Skeletal muscle satellite cell (primary cell): ENCODE results near the gene ADGRG3. TPM values are rescaled to one million over a fixed set of nuclear protein-coding genes. Genes with fewer than 3 reads are reported as not detected.

Experiments used
- H3K27me3 ChIP-seq: 2 replicates; pipeline ENCODE4 v1.7.0; 2013; ENCODE audit warnings: low read length; ENCODE audit not compliant: control insufficient read depth, insufficient read depth
- H3K36me3 ChIP-seq: 2 replicates; pipeline ENCODE4 v1.7.0; 2013; ENCODE audit warnings: mild to moderate bottlenecking, control low read depth, low read length; ENCODE audit not compliant: insufficient read depth
- H3K4me1 ChIP-seq: 2 replicates; pipeline ENCODE4 v1.7.0; 2013; ENCODE audit warnings: low read length; ENCODE audit not compliant: control insufficient read depth, insufficient read depth
- H3K4me2 ChIP-seq: 2 replicates; pipeline ENCODE4 v1.7.0; 2013; ENCODE audit warnings: mild to moderate bottlenecking, low read length
- H3K4me3 ChIP-seq: 2 replicates; pipeline ENCODE4 v1.7.0; 2013; ENCODE audit warnings: low read length
- H3K9ac ChIP-seq: 2 replicates; pipeline ENCODE4 v1.7.0; 2013; ENCODE audit warnings: mild to moderate bottlenecking, low read depth, low read length, moderate library complexity
- H3K9me3 ChIP-seq: replicated peaks from 2 replicates; pipeline ENCODE4 v1.7.0; 2013; ENCODE audit warnings: mild to moderate bottlenecking, control low read depth, low read length
- total RNA-seq: library from RNA; depleted of rRNA; stranded (reverse); fragments of >200 nt; gene quantifications from 2 replicates; pipeline ENCODE4 v1.2.3, GENCODE V29; 2012; rRNA removed

ADGRG3 gene, protein sequence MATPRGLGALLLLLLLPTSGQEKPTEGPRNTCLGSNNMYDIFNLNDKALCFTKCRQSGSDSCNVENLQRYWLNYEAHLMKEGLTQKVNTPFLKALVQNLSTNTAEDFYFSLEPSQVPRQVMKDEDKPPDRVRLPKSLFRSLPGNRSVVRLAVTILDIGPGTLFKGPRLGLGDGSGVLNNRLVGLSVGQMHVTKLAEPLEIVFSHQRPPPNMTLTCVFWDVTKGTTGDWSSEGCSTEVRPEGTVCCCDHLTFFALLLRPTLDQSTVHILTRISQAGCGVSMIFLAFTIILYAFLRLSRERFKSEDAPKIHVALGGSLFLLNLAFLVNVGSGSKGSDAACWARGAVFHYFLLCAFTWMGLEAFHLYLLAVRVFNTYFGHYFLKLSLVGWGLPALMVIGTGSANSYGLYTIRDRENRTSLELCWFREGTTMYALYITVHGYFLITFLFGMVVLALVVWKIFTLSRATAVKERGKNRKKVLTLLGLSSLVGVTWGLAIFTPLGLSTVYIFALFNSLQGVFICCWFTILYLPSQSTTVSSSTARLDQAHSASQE
- not detected in 2 replicates for total RNA-seq

DNA sequence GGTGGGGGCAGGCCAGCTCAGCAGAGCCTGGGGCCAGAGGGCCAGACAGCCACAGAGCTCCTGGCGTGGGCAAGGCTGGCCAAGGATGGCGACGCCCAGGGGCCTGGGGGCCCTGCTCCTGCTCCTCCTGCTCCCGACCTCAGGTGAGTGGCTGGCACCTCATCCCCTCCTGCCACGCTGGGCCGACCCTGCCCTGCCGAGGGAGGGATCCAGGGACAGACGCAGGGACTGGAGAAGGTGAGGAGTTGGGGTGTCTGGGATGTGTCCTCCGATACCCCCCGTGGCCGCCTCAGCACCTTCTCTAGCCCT lies at the start of gene ADGRG3:
TSS of gene ADGRG3 (plus strand) at position 44 of the 309 bp plus-strand sequence. CDS start at position 86, 42 bp downstream.
- Histone ChIP-seq H3K4me2 (no peak within 1 kb of the TSS), H3K4me3 (no peak within 1 kb of the TSS), H3K9me3 (no peaks in the 10 kb centered on the region), H3K9ac (no peak within 1 kb of the TSS), H3K27me3 (peaks cover 45% of the 10 kb centered on the region), H3K36me3 (no peaks in the 10 kb centered on the region), H3K4me1 (peaks cover 5% of the 10 kb centered on the region)

DNA sequence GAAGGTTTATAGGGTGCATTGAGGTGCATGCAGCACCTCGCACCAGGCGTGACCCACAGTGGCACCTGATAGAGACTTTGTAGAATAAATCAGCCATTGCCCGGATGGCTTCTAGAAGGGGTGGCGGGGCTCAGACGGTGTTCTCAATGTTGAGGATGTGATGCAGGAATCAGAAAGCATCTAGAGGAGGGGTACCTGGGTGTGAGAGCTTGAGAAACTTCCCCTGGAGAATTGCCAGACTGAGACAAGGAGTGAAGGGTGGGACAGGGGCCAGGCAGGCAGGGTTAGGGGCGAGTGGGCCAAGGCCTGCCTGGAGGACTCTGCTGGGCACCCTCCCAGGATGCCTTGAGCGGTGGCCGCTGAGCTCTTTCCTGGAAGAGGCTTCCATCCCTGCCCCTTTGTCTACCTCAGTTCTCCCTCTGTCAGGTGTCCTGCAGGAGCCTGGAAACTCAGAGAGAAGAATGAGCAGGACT lies 48.9 kb upstream of the ADGRG3 start:
- Histone ChIP-seq H3K4me2 (no peak overlapping the region), H3K27me3 (peaks cover 14% of the 10 kb centered on the region), H3K9ac (no peak overlapping the region), H3K36me3 (no peaks in the 10 kb centered on the region), H3K9me3 (no peaks in the 10 kb centered on the region), H3K4me1 (no peaks in the 10 kb centered on the region), H3K4me3 (no peak overlapping the region)

DNA sequence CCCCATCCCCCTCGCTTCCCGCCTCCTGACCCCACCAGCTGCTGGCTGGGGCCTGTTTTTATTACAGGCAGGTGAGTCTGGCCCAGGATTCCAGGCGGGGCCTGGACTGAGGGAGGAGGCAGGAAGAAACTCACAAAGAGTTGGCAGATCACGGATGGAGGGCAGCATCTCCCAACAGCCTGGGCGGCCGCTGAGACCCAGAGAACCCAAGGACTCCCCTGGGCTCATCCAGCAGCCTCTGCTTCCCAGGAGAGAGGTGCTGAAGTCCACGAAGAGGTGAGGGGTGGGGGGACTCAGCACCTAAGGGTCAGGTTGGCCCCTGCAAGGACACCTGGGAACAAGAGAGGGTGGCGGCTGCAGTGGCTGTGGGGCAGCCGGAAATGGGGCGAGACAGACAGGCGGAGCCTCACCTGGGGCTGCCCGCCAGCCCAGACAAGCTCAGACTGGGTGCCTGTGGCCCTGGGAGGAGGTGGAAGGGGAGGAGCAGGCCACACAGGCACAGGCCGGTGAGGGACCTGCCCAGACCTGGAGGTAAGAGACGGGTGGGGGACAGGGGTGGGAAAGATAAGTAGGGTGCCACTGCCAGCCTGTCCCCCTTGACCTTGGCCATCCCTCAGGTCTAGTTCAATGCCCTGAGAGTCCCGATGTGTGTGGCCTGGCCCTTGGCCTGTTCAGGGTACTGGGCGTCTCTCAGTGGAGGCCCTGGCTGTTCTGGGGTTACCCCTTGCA lies 48.3 kb upstream of the ADGRG3 start:
- H3K4me1 ChIP-seq = no peaks in the 10 kb centered on the region
- peaks cover 14% of the 10 kb centered on the region for H3K27me3 ChIP-seq
- no peak overlapping the region for H3K9ac ChIP-seq
- no peak overlapping the region for H3K4me2 ChIP-seq
- H3K36me3 ChIP-seq = no peaks in the 10 kb centered on the region
- no peaks in the 10 kb centered on the region for H3K9me3 ChIP-seq
- H3K4me3 ChIP-seq = no peak overlapping the region

DNA sequence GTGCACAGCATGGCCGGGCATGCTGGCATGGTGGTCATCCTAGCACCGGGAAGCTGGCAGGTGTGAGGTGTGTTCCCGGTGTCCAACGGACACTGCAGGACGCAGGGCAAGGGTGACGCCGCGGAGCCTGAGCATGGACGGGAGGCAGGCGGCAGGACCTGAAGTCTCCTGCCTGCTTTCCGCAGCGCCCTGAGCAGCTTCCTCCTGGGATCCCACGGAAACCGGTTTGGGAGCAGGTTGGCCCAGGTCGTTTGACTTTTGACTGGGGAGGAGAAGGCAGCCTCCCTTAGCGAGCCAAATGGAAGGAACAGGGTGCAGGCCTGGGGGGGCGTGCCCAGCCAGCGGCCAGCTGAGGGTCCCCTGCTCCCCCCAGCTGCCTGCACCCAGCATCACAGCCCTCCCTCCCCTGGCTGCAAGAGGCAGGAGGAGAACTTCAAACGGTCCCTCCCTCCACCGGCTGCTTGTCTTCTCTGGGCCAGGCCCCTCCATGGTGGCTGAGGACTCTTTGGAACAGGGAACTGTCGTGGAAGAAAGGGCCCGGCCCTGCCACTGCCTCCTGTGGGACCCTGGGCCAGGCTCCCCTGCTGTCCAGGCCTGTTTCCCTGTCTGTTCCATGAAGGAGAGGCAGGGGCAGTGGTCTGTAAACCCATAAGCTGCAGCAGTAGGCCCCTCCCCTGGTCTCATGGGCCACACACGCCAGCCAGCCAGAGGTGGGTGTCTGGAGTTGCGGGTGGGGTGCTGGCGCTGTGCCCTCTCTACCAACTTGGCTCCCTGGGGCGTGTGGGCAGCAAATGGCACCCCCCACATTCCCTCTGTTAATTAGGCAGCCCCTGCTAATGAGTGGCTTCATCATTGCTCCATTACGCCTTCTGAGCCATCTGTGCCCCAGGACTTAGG lies 47.5 kb upstream of the ADGRG3 start:
- no peaks in the 10 kb centered on the region for H3K36me3 ChIP-seq
- H3K27me3 ChIP-seq = peaks cover 14% of the 10 kb centered on the region
- no peaks in the 10 kb centered on the region for H3K4me1 ChIP-seq
- no peaks in the 10 kb centered on the region for H3K9me3 ChIP-seq
- H3K9ac ChIP-seq = no peak overlapping the region
- no peak overlapping the region for H3K4me2 ChIP-seq
- no peak overlapping the region for H3K4me3 ChIP-seq

DNA sequence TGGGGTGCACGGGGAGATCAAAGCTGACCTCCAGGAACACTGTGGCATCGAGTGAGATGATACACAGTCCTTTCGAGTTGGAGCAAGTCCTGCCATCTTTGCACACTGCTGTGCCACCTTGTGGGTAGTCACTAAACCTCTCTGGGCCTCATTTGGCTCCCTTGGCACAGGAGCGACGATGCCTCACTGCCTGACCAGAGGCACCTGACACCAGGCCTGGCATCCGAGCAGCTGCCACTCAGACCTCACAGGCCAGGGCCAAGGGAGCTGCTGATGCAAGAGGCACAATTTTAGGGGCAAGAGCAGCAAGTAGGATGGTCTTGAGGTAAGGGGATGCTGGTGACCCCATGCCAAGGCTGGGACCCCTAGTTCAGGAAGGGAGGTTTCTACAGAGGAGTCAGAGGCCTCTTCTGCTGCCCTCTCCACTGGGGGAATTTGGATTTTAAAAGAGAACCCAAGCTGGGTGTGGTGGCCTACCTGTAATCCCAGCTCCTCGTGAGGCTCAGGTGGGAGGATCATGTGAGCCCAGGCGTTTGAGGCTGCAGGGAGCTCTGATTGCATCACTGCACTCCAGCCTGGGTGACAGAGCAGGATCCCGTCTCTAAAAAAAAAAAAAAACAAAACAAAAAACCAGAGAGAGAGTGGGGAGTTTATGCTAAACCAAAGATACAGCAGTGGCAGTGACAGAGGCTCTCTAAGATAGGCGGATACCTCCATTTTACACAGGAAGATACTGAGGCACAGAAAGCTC lies 46.4 kb upstream of the ADGRG3 start:
- H3K27me3 ChIP-seq = peaks cover 14% of the 10 kb centered on the region
- no peak overlapping the region for H3K4me2 ChIP-seq
- no peaks in the 10 kb centered on the region for H3K4me1 ChIP-seq
- H3K9ac ChIP-seq = no peak overlapping the region
- H3K9me3 ChIP-seq = no peaks in the 10 kb centered on the region
- H3K36me3 ChIP-seq = no peaks in the 10 kb centered on the region
- H3K4me3 ChIP-seq = no peak overlapping the region

DNA sequence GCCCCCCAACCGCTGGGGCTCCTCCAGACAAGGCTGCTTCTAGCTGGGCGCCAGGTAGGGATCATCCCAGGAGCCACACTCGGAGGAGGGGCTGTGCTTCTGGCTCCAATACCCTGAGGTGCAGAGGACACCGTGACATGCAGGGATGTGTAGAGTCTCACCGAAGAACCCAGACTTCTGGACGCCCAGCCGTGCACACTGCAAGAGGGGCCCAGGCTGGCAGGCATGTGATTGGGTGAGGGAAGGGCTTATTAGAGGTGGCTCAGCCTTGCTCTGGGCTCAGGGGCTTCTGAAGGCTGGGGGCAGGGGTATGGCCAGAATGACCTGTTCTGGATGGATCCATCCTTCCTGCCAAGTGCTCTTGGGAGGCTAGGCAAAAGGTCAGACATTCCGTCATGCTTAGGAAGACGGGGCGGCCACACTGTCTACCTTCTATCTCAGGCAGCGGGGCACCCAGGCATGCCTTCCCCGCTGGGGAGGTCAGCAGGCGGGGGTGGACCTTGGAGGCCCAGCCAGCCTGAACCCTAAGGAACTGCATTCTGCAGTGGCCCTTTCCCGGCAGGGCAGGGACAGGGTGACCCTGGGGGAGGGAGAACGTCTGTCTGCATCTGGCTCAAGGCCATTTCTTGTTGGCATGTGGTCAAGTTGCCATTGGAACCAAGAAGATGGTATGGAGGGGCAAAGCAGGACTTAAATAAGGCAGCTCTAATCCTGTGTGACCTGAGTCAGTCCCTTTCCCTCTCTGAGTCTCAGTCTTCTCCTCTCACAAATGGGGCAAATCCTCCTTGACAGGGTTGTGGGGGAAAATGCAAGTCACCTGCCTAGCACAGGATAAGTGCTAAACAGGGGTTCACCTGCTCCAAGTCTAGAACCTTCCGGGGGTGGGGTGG lies 45.5 kb upstream of the ADGRG3 start:
- H3K9ac ChIP-seq = no peak overlapping the region
- no peak overlapping the region for H3K4me3 ChIP-seq
- no peaks in the 10 kb centered on the region for H3K9me3 ChIP-seq
- peaks cover 14% of the 10 kb centered on the region for H3K27me3 ChIP-seq
- no peaks in the 10 kb centered on the region for H3K36me3 ChIP-seq
- H3K4me1 ChIP-seq = peaks cover 8% of the 10 kb centered on the region
- H3K4me2 ChIP-seq = no peak overlapping the region

DNA sequence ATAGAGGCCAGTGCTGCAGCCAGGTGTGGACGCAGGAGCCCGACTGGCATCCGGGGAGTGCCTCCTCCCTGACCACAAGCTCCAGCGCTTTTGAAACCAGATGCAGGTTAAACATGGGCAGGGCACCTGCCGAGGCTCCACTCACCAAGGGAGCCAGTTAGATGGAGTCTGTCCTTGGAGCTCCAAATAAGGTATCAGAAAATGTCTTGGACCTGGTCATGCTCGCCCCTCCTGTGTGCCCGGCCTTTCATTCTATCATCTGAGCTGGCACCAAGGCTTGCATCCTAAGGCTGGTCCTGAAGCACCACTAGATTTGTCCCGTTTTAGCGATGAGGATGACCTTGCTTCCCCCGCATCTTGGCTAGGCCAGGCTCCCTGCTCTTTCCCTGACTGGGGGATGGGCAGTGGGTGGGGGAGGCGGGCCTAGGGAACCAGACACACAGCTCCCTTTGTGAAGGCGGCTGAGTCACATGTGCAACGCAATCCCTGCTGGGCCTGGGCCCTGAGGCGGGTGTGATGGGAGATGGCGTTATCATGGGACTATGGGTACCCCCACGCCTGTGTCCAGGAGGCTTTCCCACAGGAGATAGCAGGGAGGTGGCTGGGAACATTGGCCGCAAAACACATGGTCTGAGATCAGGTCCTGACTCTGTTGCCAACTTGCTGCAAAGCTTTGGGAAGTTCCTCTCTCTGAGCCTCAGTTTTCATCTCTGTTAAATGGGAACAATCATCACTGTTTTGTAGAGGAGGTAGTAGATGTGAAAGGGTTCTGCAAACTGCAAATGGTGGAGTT lies 44.7 kb upstream of the ADGRG3 start:
- H3K9ac ChIP-seq = no peak overlapping the region
- H3K36me3 ChIP-seq = no peaks in the 10 kb centered on the region
- H3K4me1 ChIP-seq = peaks cover 16% of the 10 kb centered on the region
- no peak overlapping the region for H3K4me2 ChIP-seq
- no peak overlapping the region for H3K4me3 ChIP-seq
- peaks cover 14% of the 10 kb centered on the region for H3K27me3 ChIP-seq
- no peaks in the 10 kb centered on the region for H3K9me3 ChIP-seq

DNA sequence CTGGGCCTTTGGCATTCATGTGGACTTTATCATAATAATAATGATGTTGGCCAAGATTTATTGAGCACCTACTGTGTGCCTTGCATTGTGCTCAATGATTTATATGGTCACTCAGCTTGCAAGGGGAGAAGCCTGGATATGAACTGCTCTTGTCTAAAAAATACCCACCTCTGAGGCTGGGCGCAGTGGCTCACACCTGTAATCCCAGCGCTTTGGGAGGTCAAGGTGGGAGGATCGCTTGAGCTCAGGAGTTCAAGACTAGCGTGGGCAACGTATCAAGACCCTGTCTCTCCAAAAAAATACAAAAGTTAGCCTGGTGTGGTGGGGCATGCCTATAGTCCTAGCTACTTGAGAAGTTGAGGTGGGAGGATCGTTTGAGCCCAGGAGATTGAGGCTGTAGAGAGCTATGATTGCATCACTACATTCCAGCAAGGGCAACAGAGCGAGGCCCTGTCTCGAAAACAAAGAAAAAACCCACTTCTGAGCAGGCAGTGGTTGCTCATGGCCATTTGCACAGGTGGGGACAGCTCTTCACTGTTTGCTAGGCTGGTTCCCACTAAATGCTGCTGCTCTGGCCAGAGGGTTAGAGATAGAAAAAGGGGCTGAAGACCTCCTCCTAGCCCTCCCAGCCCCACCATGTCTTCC lies 43.9 kb upstream of the ADGRG3 start:
- peaks cover 14% of the 10 kb centered on the region for H3K27me3 ChIP-seq
- H3K9ac ChIP-seq = no peak overlapping the region
- H3K4me1 ChIP-seq = peaks cover 23% of the 10 kb centered on the region
- H3K9me3 ChIP-seq = no peaks in the 10 kb centered on the region
- H3K4me2 ChIP-seq = no peak overlapping the region
- H3K4me3 ChIP-seq = no peak overlapping the region
- H3K36me3 ChIP-seq = no peaks in the 10 kb centered on the region

DNA sequence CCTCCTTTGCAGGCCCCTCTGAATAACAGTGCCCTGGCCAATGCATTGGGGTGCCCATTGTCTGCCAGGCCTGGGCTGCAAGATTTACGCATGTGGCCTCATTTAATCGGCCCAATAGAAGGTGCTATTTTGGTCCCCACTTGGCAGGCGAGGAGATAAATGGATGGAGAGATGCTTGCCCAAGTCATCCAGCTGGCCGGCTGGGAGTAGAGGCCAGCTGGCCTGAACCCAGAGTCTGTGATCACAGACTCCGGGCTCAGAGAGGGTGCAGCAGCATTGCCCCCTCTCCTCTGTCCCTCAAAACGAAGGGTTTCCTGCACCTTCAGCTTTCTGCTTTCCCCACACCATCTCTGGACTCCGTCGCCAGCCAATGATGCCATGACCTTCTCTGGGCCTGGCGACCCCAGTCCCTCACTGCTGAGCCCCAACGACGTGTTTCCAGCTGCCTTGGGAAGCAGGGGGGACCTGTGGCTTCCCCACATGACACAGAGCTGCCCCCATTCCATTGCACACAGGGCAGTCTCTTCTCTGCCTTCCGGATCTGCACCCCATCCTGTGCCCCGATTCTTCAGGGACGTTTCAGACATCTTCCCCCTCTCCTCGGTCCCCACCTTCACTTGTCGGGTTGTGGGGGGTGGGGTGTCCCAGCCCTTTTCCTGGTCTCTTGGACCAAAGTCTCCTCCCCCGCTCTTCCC lies 43.2 kb upstream of the ADGRG3 start:
- no peaks in the 10 kb centered on the region for H3K36me3 ChIP-seq
- H3K4me1 ChIP-seq = peaks cover 23% of the 10 kb centered on the region
- H3K27me3 ChIP-seq = peaks cover 14% of the 10 kb centered on the region
- H3K4me2 ChIP-seq = no peak overlapping the region
- H3K9me3 ChIP-seq = no peaks in the 10 kb centered on the region
- no peak overlapping the region for H3K9ac ChIP-seq
- no peak overlapping the region for H3K4me3 ChIP-seq
